Posterior vena cava (tissue), 2 donors: Measurements from ENCODE around the gene HELLS. TPM values are rescaled to one million over a fixed set of nuclear protein-coding genes. Genes with fewer than 3 reads are reported as not detected.

Experiments used
- total RNA-seq, 2 donors: library from RNA; stranded (reverse); fragmentation: NEBNext Ultra II Directional; extraction: Animal tissue kit (Norgen Biotek cat#: 25700); gene quantifications; one replicate each; pipeline ENCODE4 v1.2.1, GENCODE V29; 2021
- donor health status: DM: yes; HTN: yes; CAD: no.
- donor health status: DM: yes; HTN: yes; CAD: no.

Gene HELLS
- total RNA-seq, 2 donors from 2014 or later: 3.6 to 5.0 TPM

Other genes starting within 250 kb of the HELLS start
- 10 to 100 TPM; 15.5 to 18.6 TPM for gene NOC3L, start 182.8 kb upstream of the HELLS start, total RNA-seq
- gene TBC1D12, start 143.2 kb upstream of the HELLS start, total RNA-seq: 10 to 100 TPM; 12.0 to 12.5 TPM
- gene CYP2C18, start 137.9 kb downstream of the HELLS start, total RNA-seq: not detected
- gene CYP2C19, start 216.9 kb downstream of the HELLS start, total RNA-seq: under 1 TPM in 1 of 2 donors, not detected in 1; 0.10 TPM